NCI-H1105 (cell line): ENCODE results near the gene SPI1.

Experiments used
- DNase-seq: peaks from one replicate; lab custom pipeline; 2025; lab: John Stamatoyannopoulos, UW

Gene SPI1

DNA sequence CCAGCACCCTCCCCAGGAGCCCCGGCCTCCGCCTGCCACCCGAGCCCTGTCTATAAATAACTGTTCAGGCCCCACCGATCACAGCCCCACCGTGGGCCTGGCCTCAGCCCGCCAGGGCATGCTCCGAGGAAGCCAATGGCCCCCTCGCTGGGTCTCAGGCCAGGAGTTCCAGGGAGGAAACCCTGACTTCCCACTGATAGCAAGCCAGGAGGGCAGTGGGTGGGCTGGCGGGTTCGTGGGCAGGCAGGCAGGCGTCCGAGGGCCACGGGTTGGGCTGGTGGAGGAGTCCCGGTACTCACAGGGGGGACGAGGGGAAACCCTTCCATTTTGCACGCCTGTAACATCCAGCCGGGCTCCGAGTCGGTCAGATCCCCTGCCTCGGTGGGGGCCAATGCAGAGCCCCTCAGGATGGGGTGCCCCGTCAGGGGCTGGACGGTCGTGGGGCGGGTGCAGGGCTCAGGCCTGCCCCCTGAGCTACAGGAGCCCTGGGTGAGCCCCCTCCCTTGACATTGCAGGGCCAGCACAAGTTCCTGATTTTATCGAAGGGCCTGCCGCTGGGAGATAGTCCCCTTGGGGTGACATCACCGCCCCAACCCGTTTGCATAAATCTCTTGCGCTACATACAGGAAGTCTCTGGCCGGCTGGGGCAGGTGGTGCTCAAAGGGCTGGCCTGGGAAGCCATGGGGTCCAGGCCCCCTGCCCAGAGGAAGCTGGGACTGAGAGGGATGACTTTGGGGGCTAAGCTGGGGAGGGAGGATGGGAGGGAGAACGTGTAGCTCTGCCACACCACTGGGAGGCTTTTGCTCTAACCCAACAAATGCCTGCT lies at the start of gene SPI1:
SPI1 (minus strand) TSS at position 538 of the 826 bp plus-strand sequence; CDS start at position 344, 194 bp downstream.
- DNase-seq = no peak

DNA sequence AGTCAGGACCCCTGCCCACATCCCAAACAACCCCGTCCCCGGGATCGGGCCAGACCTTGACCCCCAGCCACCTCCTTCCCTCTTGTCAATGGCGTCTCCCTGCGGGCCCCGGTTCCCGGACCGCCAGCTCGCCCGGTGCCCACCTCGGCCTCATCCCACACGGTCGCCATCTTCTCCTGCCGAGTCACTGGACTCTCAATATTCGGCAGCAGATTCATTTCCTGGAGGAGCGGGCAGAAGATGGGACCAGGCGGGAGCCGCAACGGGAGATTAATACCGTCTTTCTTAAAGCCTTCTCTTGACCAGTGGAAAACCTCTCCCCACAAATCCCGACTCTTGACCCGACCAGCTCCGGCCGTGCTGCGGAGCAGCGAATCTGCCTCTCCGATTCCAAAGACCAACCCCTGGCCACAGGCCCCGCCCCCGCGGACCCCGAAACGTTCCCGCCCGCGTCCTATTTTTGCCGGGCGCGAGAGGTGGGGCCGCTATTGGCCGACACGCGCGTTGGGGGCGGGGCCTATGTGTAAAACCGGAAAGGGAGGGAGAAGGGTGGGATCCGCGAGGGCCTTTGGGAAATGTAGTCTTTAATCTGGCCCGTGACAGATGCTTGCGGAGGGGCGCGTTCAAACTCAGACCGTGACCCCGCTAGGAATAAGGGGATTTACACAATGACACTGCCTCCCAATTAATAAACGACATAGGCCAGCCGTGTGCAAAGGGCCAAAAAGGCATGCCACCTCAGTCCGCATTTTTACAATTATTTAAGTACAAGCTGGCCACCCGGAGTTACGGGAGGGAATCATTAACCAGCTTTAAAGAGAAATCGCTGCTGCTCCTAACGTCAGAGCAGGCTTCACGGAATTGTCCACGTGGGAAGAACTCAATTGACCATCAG lies 48.0 kb upstream of the SPI1 start, which contains the start of gene PSMC3:
PSMC3 (minus strand) TSS at position 378 of the 895 bp plus-strand sequence; CDS start at position 218, 160 bp downstream.
- DNase-seq = peak; percentile 99

- DNase-seq = no peak
Measured at GRCh38 chr11:47425611-47426010, 47.3 kb upstream of the SPI1 start.

GRCh38 chr11:47418454-47419259 lies 40.3 kb upstream of the SPI1 start:
- no peak for DNase-seq

GRCh38 chr11:47417712-47418111 lies 39.4 kb upstream of the SPI1 start:
- DNase-seq = no peak

DNA sequence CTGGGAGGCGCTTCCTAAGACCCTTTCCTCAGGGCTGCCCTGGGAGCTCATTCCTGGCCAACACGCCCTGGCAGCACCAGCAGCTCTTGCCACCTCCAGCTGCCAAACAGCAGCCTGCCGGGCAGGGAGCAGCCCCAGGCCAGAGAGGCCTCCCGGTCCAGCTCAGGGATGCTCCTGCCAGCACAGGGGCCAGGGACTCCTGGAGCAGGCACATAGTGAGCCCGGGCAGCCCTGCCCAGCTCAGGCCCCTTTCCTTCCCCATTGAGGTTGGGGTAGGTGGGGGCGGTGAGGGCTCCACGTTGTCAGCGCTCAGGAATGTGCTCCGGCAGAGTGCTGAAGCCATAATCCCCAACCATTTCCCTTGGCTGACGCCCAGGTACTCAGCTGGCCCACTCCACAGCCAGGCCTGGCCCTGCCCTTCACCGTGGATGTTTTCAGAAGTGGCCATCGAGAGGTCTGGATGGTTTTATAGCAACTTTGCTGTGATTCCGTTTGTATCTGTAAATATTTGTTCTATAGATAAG lies 37.7 kb upstream of the SPI1 start:
- DNase-seq = peak; percentile 35

GRCh38 chr11:47415091-47415854 lies 36.9 kb upstream of the SPI1 start:
- DNase-seq = no peak

DNA sequence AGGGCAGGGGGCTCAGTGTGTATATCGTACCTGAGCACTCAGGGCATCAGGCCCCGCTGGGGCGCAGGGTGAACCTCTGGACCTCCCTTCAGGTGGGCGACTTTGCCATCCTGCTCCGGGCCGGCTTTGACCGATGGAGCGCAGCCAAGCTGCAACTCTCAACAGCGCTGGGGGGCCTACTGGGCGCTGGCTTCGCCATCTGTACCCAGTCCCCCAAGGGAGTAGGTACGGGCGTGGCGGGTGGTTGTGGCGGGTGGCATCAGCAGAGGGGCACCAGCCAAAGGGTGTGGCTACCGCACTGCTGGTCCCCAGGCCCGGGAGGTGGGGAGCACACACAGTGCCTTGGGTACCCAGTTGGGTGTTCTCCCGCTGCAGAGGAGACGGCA lies 36.3 kb upstream of the SPI1 start:
- no peak for DNase-seq

- DNase-seq = no peak
Measured at GRCh38 chr11:47413908-47414684, 35.7 kb upstream of the SPI1 start.

GRCh38 chr11:47413351-47413750 lies 35.0 kb upstream of the SPI1 start:
- no peak for DNase-seq

DNA sequence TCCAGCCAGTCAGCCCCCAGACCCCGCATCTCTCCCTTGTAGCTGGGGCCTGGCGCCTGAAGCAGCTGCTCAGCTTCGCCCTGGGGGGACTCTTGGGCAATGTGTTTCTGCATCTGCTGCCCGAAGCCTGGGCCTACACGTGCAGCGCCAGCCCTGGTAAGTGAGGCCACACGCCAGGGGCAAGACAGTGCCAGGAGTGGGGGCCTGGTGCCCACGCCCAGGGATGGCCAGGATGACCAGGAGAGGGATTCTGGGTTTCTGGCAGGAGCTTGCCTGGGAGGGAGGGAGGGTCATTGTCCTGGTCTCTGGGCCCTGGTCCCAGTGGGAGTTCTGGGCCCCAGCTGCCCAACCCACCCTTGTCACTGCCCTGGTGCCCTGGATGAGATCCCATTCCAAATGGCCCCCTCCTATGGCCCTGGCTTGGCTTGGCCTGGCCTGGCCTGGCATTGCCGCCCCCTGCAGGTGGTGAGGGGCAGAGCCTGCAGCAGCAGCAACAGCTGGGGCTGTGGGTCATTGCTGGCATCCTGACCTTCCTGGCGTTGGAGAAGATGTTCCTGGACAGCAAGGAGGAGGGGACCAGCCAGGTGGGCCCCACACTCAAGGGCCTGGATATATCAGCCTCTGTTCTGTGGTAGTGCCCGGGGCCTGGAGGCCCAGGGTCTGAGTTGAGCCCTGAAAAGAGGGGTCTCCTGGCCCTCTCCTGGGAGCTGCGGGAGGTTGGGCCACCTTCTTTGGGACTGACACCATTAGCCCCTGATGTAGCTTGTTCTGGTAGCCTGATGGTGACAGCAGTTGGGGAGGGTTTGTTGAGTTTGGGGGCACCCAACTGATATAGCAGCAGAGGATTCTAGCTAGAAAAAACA lies 33.8 kb upstream of the SPI1 start:
- DNase-seq = no peak

DNA sequence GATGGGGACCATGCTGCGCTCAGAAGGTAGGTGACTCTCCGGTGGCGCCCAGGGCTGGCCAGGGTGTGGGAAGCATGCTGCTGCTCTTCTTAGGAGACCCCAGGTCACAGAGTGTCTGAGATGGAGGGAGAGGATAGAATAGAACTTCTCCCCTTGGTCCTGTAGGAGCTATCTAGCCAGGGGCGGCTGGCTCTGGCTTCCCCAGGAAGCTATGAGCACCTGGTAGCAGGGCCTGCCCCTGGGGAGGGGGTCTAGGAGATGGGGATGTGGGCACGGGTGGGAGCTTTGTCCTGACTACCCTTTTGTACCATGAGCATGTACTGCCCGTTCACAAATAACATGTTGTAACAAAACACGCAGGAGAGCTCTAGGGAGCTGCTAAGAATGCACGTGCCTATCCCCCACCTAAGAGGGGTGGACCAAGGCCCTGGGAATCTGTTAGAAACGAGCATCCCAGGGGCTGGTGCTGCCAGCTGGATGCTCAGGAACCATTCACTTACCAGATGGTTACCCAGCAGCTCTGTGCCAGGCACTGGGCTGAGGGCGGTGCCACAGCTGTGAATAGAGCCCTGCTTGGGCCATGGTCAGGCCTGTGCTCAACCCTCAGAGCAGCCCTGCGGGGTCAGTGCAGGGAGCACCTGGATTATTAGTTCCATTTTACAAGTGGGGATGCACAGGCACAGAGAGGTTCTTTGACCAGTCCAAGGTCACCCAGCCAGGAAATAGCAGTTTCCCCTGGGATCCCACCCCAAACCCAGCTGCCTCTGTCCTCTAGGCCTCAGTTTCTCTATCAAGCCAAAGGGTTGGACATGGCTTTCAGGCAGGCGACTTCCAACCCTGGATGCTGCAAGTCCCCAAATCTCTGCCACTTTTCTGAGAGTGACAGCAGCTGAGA lies 32.3 kb upstream of the SPI1 start:
- no peak for DNase-seq

- no peak for DNase-seq
Measured at GRCh38 chr11:47409440-47410369, 31.4 kb upstream of the SPI1 start.

- DNase-seq = no peak
Measured at GRCh38 chr11:47408598-47409439, 30.5 kb upstream of the SPI1 start.

GRCh38 chr11:47407746-47408590 lies 29.6 kb upstream of the SPI1 start, which contains the start of gene SLC39A13:
TSS of gene SLC39A13 (plus strand) at chr11:47408590. CDS start at chr11:47410095, 1,505 bp downstream.
- peak; percentile 91 for DNase-seq
